Epithelial cell of esophagus (primary cell): ENCODE measurements around the gene SRPK1.
A peak's percentile ranks its signal among the peaks of the same experiment; 100 is the strongest.

ENCODE experiments used
- DNase-seq: peaks from one replicate; pipeline ENCODE4 v3.0.0; 2010; ENCODE audit warnings: low read depth
- H3K4me3 ChIP-seq: 2 replicates; pipeline ENCODE4 v1.5.1; 2011; ENCODE audit warnings: mild to moderate bottlenecking, low read length, control low read depth
- CTCF ChIP-seq: IDR thresholded peaks from 2 replicates; pipeline ENCODE4 v1.5.1; 2011; ENCODE audit warnings: low read depth, mild to moderate bottlenecking, low read length, control low read depth, inconsistent platforms; ENCODE audit not compliant: insufficient read depth; ENCODE audit errors: missing control alignments

Gene SRPK1

GRCh38 chr6:35897486-35897885 lies 23.4 kb downstream of the SRPK1 start:
- DNase-seq = no peak
- TF ChIP-seq CTCF = no peak

GRCh38 chr6:35897036-35897435 lies 23.9 kb downstream of the SRPK1 start:
- no peak for DNase-seq
- no peak overlapping the region for H3K4me3 ChIP-seq
- no peak for TF ChIP-seq CTCF

More at GRCh38 chr6:35897486-35897885, 23.4 kb downstream of the SRPK1 start:
- H3K4me3 ChIP-seq = no peak overlapping the region

- TF ChIP-seq CTCF = no peak
- no peak overlapping the region for H3K4me3 ChIP-seq
These were observed 24.7 kb downstream of the SRPK1 start for GRCh38 chr6:35896228-35896627.

GRCh38 chr6:35895560-35895959 lies 25.3 kb downstream of the SRPK1 start:
- no peak for TF ChIP-seq CTCF
- peak; percentile 90 for DNase-seq
- H3K4me3 ChIP-seq = no peak overlapping the region

More at GRCh38 chr6:35896228-35896627, 24.7 kb downstream of the SRPK1 start:
- no peak for DNase-seq

GRCh38 chr6:35894776-35895175 lies 26.1 kb downstream of the SRPK1 start:
- no peak for DNase-seq
- H3K4me3 ChIP-seq = no peak overlapping the region
- TF ChIP-seq CTCF = no peak

- H3K4me3 ChIP-seq = no peak overlapping the region
- TF ChIP-seq CTCF = no peak
- DNase-seq = no peak
These were observed 27.7 kb downstream of the SRPK1 start for GRCh38 chr6:35893246-35893645.

- TF ChIP-seq CTCF = no peak
- no peak overlapping the region for H3K4me3 ChIP-seq
- DNase-seq = no peak
These were observed 28.4 kb downstream of the SRPK1 start for GRCh38 chr6:35892482-35892881.
